Thyroid gland (tissue), 4 donors: Measurements from ENCODE around the gene PDE8A. TPM values are rescaled to one million over a fixed set of nuclear protein-coding genes. Genes with fewer than 3 reads are reported as not detected.

Experiments used
- DNase-seq, 2 donors: peaks; one replicate each; pipeline ENCODE4 v3.0.0-alpha.2; 2019
- H3K27ac ChIP-seq, 3 donors: fragments of 200-600 bp; sonication (generic); 1 replicate in 2 of 3; 2 replicates in 1 of 3; pipeline ENCODE4 v1.5.1; 2016 to 2019; ENCODE audit warnings: mild to moderate bottlenecking in 1 of 3, moderate library complexity in 1 of 3
- H3K27me3 ChIP-seq: fragments of 200-600 bp; sonication (generic); one replicate; pipeline ENCODE4 v1.5.1; 2019
- H3K36me3 ChIP-seq, 2 donors: fragments of 200-600 bp; sonication (generic); one replicate each; pipeline ENCODE4 v1.5.1; 2016 to 2019
- H3K4me1 ChIP-seq, 2 donors: fragments of 200-600 bp; sonication (generic); one replicate each; pipeline ENCODE4 v1.5.1; 2017 to 2019
- H3K4me3 ChIP-seq, 3 donors: fragments of 200-600 bp; sonication (generic); replicated peaks in 1 of 3; 1 replicate in 2 of 3; 2 replicates in 1 of 3; pipeline ENCODE4 v1.5.1; 2016; ENCODE audit warnings: mild to moderate bottlenecking in 1 of 3
- H3K9me3 ChIP-seq: fragments of 200-600 bp; sonication (generic); one replicate; pipeline ENCODE4 v1.5.1; 2017
- POLR2A ChIP-seq, 2 donors: fragments of 450-650 bp; IDR thresholded peaks; one replicate each; pipeline ENCODE4 v1.6.1; 2017; ENCODE audit warnings: antibody characterized with exemption in 2 of 2, mild to moderate bottlenecking in 2 of 2, moderate library complexity in 1 of 2
- WGBS, 2 donors: methylation state at CpG; one replicate each; pipeline ENCODE4 v1.1.5; 2017; 5-methylcytosine and 5-hydroxymethylcytosine counted together
- intact Hi-C: fragments of 100-400 bp; cut with DNase I; formaldehyde crosslinking; loops from one replicate; pipeline ENCODE4 v1.15.1; 2023
- total RNA-seq, 4 donors: library from RNA; depleted of rRNA; stranded (reverse); fragments of >200 nt; gene quantifications; one replicate each; pipeline ENCODE4 v1.2.3, GENCODE V29; 2016
- TF ChIP-seq, protein P1 (sequence below), 6 experiments: fragments of 200-600 bp in 3 of 6; fragments of 450-650 bp in 3 of 6; sonication (generic) in 3 of 6; IDR thresholded peaks; one replicate each; pipeline ENCODE4 v1.5.1; 2016 to 2019; ENCODE audit warnings: antibody characterized with exemption in 6 of 6, mild to moderate bottlenecking in 2 of 6, inconsistent platforms in 1 of 6, moderate library complexity in 1 of 6

PDE8A gene
- total RNA-seq, 4 donors from 2014 or later, result 31.6 to 52.1 (median 35.2) TPM

DNA sequence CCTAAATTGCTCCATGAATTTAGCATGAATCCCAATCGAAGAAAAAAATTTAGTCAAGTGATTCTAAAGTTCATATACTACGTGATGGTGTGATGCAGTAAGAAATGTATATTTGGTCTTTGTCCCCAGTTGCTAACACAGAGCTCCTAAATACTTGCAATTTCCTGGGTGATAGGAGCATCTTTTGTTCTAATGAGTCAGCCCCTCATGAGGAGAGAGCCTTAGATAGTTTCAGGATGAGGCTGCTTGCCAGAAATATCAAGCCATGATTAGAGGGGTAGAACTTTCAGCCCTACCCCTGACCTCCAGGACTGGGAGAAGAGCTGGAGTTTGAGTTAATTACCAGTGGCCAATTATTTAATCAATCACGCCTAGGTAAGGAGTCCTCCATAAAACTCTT, 170.2 kb downstream of the PDE8A start:
- Histone ChIP-seq H3K4me3 (no peak overlapping the region), H3K27me3 (no peaks in the 10 kb centered on the region), H3K27ac (no peak overlapping the region), H3K9me3 (no peaks in the 10 kb centered on the region), H3K36me3 (no peaks in the 10 kb centered on the region), H3K4me1 (peaks cover 0 to 4% of the 10 kb centered on the region in 2 donors)
- intact Hi-C loops, result no loop called here
- DNase-seq, result no peak
- TF ChIP-seq, protein P1, sequence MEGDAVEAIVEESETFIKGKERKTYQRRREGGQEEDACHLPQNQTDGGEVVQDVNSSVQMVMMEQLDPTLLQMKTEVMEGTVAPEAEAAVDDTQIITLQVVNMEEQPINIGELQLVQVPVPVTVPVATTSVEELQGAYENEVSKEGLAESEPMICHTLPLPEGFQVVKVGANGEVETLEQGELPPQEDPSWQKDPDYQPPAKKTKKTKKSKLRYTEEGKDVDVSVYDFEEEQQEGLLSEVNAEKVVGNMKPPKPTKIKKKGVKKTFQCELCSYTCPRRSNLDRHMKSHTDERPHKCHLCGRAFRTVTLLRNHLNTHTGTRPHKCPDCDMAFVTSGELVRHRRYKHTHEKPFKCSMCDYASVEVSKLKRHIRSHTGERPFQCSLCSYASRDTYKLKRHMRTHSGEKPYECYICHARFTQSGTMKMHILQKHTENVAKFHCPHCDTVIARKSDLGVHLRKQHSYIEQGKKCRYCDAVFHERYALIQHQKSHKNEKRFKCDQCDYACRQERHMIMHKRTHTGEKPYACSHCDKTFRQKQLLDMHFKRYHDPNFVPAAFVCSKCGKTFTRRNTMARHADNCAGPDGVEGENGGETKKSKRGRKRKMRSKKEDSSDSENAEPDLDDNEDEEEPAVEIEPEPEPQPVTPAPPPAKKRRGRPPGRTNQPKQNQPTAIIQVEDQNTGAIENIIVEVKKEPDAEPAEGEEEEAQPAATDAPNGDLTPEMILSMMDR (IDR thresholded peaks at IDR 0.05), result no peak
- no peak for TF ChIP-seq POLR2A (IDR thresholded peaks at IDR 0.05)
- WGBS, 2 donors, result 92 to 95% methylated on average over 3 of the region's 3 CpGs

DNA sequence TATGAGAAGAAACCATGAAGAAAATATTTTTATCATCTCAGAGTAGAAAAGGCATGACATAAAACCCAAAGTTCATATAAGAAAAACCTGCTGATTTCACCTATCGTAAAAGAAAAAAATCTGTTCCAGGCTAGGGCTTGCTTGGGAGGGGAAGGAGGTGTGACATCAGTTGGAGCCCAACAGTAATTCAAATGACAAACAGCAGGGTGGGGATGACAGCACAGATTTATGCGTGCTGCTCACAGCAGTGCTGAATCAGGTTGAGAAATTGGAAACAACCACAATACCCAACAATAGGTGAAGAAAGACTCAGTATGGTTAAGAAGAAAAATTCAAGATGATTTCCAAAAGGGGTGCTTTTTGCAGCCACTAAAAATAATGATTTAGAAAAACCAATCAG, 172.4 kb downstream of the PDE8A start:
- H3K27ac ChIP-seq, result no peak overlapping the region
- WGBS, 2 donors, result 58 to 72% methylated on average over 2 of the region's 2 CpGs
- no peak for DNase-seq
- no peaks in the 10 kb centered on the region for H3K27me3 ChIP-seq
- peaks cover 0 to 4% of the 10 kb centered on the region in 2 donors for H3K4me1 ChIP-seq
- TF ChIP-seq POLR2A (IDR thresholded peaks at IDR 0.05), result no peak
- TF ChIP-seq, protein P1 (IDR thresholded peaks at IDR 0.05), result no peak
- intact Hi-C loops, result no loop called here
- no peaks in the 10 kb centered on the region for H3K36me3 ChIP-seq
- no peaks in the 10 kb centered on the region for H3K9me3 ChIP-seq
- H3K4me3 ChIP-seq, result no peak overlapping the region

DNA sequence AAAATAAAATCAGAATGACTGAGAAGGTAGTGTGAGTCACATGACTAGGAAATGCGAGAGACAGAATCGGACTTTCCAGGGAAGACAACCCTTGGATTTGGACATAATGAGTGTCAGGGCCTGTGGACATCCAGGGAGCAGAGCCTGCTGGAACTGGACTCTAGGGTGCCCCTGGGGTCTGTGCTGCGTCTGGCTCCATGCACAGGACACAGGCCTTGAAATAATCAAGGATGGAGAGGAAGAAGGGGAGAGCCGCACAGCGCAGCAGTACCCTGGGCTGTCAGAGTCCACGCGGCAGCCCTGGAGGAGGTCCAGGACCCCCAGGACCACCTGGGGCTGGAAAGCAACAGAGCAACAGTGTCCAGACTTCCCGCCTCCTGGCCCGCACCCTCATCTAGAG, 173.7 kb downstream of the PDE8A start:
- no peak for DNase-seq
- no peak overlapping the region for H3K4me3 ChIP-seq
- TF ChIP-seq, protein P1 (IDR thresholded peaks at IDR 0.05), result no peak
- TF ChIP-seq POLR2A (IDR thresholded peaks at IDR 0.05), result no peak
- no peaks in the 10 kb centered on the region for H3K27me3 ChIP-seq
- intact Hi-C loops, result no loop called here
- WGBS, 2 donors, result 61 to 82% methylated on average over 9 of the region's 9 CpGs
- no peak overlapping the region for H3K27ac ChIP-seq
- no peaks in the 10 kb centered on the region for H3K9me3 ChIP-seq
- no peaks in the 10 kb centered on the region for H3K36me3 ChIP-seq
- no peaks in the 10 kb centered on the region for H3K4me1 ChIP-seq

DNA sequence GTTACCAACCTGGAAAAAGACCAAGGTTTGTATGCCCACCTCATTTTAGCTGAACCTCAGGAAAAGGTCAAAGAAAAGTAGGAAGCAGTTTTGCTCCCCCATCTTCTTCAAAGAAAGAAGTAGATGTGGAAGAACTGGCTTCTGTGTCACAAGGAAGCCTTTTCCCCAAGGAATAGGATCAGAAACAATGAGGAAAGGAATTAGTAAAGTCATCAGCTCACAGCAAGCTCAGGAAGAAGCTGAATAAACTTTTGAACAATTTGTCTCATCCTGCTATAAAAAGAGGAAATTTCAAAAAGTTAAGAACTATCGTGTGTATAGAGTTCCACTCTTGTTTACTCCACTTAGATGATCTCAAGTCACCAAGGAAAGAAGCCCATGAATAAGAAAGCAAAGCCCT, 174.2 kb downstream of the PDE8A start:
- no peak overlapping the region for H3K4me3 ChIP-seq
- intact Hi-C loops, result no loop called here
- TF ChIP-seq, protein P1 (IDR thresholded peaks at IDR 0.05), result no peak
- no peak for TF ChIP-seq POLR2A (IDR thresholded peaks at IDR 0.05)
- WGBS, 2 donors, result 56 to 61% methylated on average over 1 of the region's 1 CpG
- no peaks in the 10 kb centered on the region for H3K36me3 ChIP-seq
- no peaks in the 10 kb centered on the region for H3K27me3 ChIP-seq
- no peaks in the 10 kb centered on the region for H3K4me1 ChIP-seq
- no peaks in the 10 kb centered on the region for H3K9me3 ChIP-seq
- no peak overlapping the region for H3K27ac ChIP-seq
- no peak for DNase-seq

DNA sequence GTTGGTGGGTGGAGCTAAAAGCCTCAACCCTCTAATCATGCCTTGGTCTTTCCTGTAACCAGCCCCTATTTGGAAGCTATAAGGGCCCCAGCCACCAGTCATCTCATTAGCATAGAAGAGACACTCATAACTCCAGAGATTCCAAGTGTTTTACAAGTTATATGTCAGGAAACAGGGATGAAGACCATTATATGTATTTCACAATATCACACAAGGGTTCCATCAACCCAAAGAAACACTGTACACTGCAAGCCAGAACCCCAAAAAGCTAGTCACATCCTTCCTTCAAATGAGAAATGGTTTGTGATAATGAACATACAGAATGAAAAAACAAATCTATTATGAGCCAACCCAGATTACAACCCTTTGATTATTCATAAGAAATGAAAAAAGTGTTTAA, 175.7 kb downstream of the PDE8A start:
- no peaks in the 10 kb centered on the region for H3K4me1 ChIP-seq
- no peaks in the 10 kb centered on the region for H3K27me3 ChIP-seq
- H3K9me3 ChIP-seq, result no peaks in the 10 kb centered on the region
- TF ChIP-seq POLR2A (IDR thresholded peaks at IDR 0.05), result no peak
- TF ChIP-seq, protein P1 (IDR thresholded peaks at IDR 0.05), result no peak
- H3K27ac ChIP-seq, result no peak overlapping the region
- H3K36me3 ChIP-seq, result no peaks in the 10 kb centered on the region
- DNase-seq, result no peak
- intact Hi-C loops, result no loop called here
- no peak overlapping the region for H3K4me3 ChIP-seq
